H1 (cell line): ENCODE results near the gene PARD3. TPM values are rescaled to one million over a fixed set of nuclear protein-coding genes. Genes with fewer than 3 reads are reported as not detected.

Source experiments
- CTCF ChIA-PET: fragments of 300-600 bp; sonication (Branson Sonifier 250); formaldehyde crosslinking; loops from one replicate; lab custom pipeline; 2021; ENCODE audit not compliant: partially characterized antibody; lab: Charles Lee
- POLR2A ChIA-PET: fragments of 300-600 bp; sonication (Branson Sonifier 250); formaldehyde crosslinking; loops from one replicate; lab custom pipeline; 2021; ENCODE audit warnings: inconsistent platforms; ENCODE audit not compliant: partially characterized antibody; lab: Charles Lee
- DNase-seq, 2 experiments: peaks; one replicate each; pipeline versions ENCODE4 v3.0.0 to v3.0.0-alpha.2; 2010 to 2022; ENCODE audit warnings: low spot score in 2 of 2, low read depth in 1 of 2, mixed read lengths in 1 of 2
- FAIRE-seq: peaks from 2 replicates; lab custom pipeline; 2011; peaks lifted over from hg19 to GRCh38; lab: Jason Lieb, UNC
- H2AFZ ChIP-seq: 2 replicates; pipeline ENCODE4 v1.8.1; 2012; ENCODE audit warnings: low read length, inconsistent platforms
- H2AK5ac ChIP-seq: 2 replicates; pipeline ENCODE4 v1.6.1; 2013; ENCODE audit warnings: low read depth, low read length
- H2BK120ac ChIP-seq: replicated peaks from 2 replicates; pipeline ENCODE3; 2013; ENCODE audit warnings: low read depth, low read length, inconsistent platforms
- H2BK12ac ChIP-seq: 2 replicates; pipeline ENCODE4 v1.6.1; 2013; ENCODE audit warnings: low read depth, low read length
- H2BK15ac ChIP-seq: 2 replicates; pipeline ENCODE4 v1.6.1; 2013; ENCODE audit warnings: low read length
- H2BK20ac ChIP-seq: 2 replicates; pipeline ENCODE4 v1.6.1; 2013; ENCODE audit warnings: low read length
- H2BK5ac ChIP-seq: 2 replicates; pipeline ENCODE4 v1.6.1; 2013; ENCODE audit warnings: low read depth, low read length
- H3K14ac ChIP-seq: 2 replicates; pipeline ENCODE4 v1.6.1; 2013; ENCODE audit warnings: inconsistent platforms; ENCODE audit not compliant: insufficient read length
- H3K18ac ChIP-seq: 2 replicates; pipeline ENCODE4 v1.6.1; 2013; ENCODE audit warnings: low read length; ENCODE audit errors: extremely low read depth
- H3K23ac ChIP-seq: 2 replicates; pipeline ENCODE4 v1.6.1; 2013; ENCODE audit warnings: inconsistent platforms; ENCODE audit not compliant: insufficient read length
- H3K23me2 ChIP-seq: 2 replicates; pipeline ENCODE4 v1.6.1; 2013; ENCODE audit warnings: low read depth, low read length
- H3K27ac ChIP-seq: 2 replicates; pipeline ENCODE4 v1.6.1; 2011; ENCODE audit warnings: low read depth, low read length, inconsistent platforms
- H3K27me3 ChIP-seq, 4 experiments: replicated peaks in 1 of 4; 1 replicate in 1 of 4; 2 replicates in 3 of 4; pipeline versions ENCODE4 v1.6.1 to v1.8.1; 2011 to 2013; ENCODE audit warnings: low read length in 3 of 4, mild to moderate bottlenecking in 3 of 4, inconsistent platforms in 2 of 4, mixed read lengths in 2 of 4, moderate library complexity in 1 of 4; ENCODE audit not compliant: control insufficient read depth in 3 of 4, insufficient read depth in 3 of 4; ENCODE audit errors: extremely low read depth in 1 of 4
- H3K36me3 ChIP-seq, 4 experiments: 2 replicates each; pipeline versions ENCODE4 v1.6.1 to v1.8.1; 2011 to 2013; ENCODE audit warnings: mild to moderate bottlenecking in 4 of 4, low read length in 3 of 4, moderate library complexity in 2 of 4, control low read depth in 1 of 4, inconsistent platforms in 1 of 4; ENCODE audit not compliant: insufficient read depth in 4 of 4, control insufficient read depth in 2 of 4
- H3K4ac ChIP-seq: replicated peaks from 2 replicates; pipeline ENCODE3; 2013; ENCODE audit warnings: low read length, low read depth, mixed read lengths, inconsistent platforms; ENCODE audit not compliant: insufficient read length
- H3K4me1 ChIP-seq, 4 experiments: replicated peaks in 1 of 4; 1 replicate in 1 of 4; 2 replicates in 3 of 4; pipeline versions ENCODE4 v1.6.1 to v1.8.1; 2011 to 2013; ENCODE audit warnings: low read length in 3 of 4, inconsistent platforms in 2 of 4, mixed read lengths in 1 of 4; ENCODE audit not compliant: insufficient read depth in 4 of 4, control insufficient read depth in 3 of 4
- H3K4me2 ChIP-seq, 2 experiments: 2 replicates each; pipeline versions ENCODE4 v1.6.1 to v1.8.1; 2011 to 2013; ENCODE audit warnings: low read depth in 2 of 2, low read length in 2 of 2, control low read depth in 1 of 2, inconsistent platforms in 1 of 2, mild to moderate bottlenecking in 1 of 2; ENCODE audit not compliant: insufficient read depth in 1 of 2
- H3K4me3 ChIP-seq, 4 experiments: fragments of 200-600, 300-600 bp in 1 of 4; sonication (generic), shearing (Covaris generic), sonication (Bioruptor Twin) in 1 of 4; 2 replicates each; pipeline versions ENCODE4 v1.5.1 to v1.8.1; 2011 to 2016; ENCODE audit warnings: low read length in 4 of 4, low read depth in 3 of 4, control low read depth in 2 of 4, inconsistent platforms in 2 of 4, mild to moderate bottlenecking in 2 of 4, mixed read lengths in 1 of 4, moderate library complexity in 1 of 4; ENCODE audit not compliant: insufficient read depth in 2 of 4; ENCODE audit errors: extremely low read depth in 1 of 4
- H3K56ac ChIP-seq: replicated peaks from 2 replicates; pipeline ENCODE3; 2013; ENCODE audit warnings: low read depth, mild to moderate bottlenecking, mixed read lengths, low read length, inconsistent platforms; ENCODE audit not compliant: insufficient read length
- H3K79me1 ChIP-seq: 2 replicates; pipeline ENCODE4 v1.6.1; 2013; ENCODE audit warnings: low read depth, low read length, control low read depth
- H3K79me2 ChIP-seq, 2 experiments: 2 replicates each; pipeline versions ENCODE4 v1.6.1 to v1.8.1; 2012 to 2013; ENCODE audit warnings: low read length in 2 of 2, mild to moderate bottlenecking in 2 of 2, inconsistent platforms in 1 of 2; ENCODE audit not compliant: insufficient read depth in 2 of 2, control insufficient read depth in 1 of 2
- H3K9ac ChIP-seq, 4 experiments: replicated peaks in 1 of 4; 1 replicate in 1 of 4; 2 replicates in 3 of 4; pipeline versions ENCODE4 v1.6.1 to v1.8.1; 2011 to 2013; ENCODE audit warnings: low read depth in 3 of 4, low read length in 3 of 4, control low read depth in 2 of 4, mild to moderate bottlenecking in 2 of 4, moderate library complexity in 2 of 4, inconsistent platforms in 1 of 4; ENCODE audit errors: extremely low read depth in 1 of 4
- H3K9me3 ChIP-seq, 2 experiments: 2 replicates each; pipeline versions ENCODE4 v1.6.1 to v1.8.1; 2012 to 2013; ENCODE audit warnings: mild to moderate bottlenecking in 2 of 2, moderate library complexity in 2 of 2, control low read depth in 1 of 2, inconsistent platforms in 1 of 2, low read depth in 1 of 2, low read length in 1 of 2, mixed read lengths in 1 of 2; ENCODE audit not compliant: insufficient read depth in 2 of 2
- H4K20me1 ChIP-seq, 2 experiments: replicated peaks in 1 of 2; 2 replicates each; pipeline versions ENCODE3 to v1.8.1; 2011 to 2013; ENCODE audit warnings: inconsistent platforms in 2 of 2, low read length in 2 of 2, mild to moderate bottlenecking in 1 of 2; ENCODE audit not compliant: insufficient read depth in 2 of 2, control insufficient read depth in 1 of 2
- H4K5ac ChIP-seq: 2 replicates; pipeline ENCODE4 v1.6.1; 2013; ENCODE audit warnings: low read length, low read depth, mixed read lengths, inconsistent platforms; ENCODE audit not compliant: insufficient read length
- H4K8ac ChIP-seq: 2 replicates; pipeline ENCODE4 v1.8.0; 2013; ENCODE audit warnings: mild to moderate bottlenecking, moderate library complexity, low read length, inconsistent platforms; ENCODE audit not compliant: insufficient read depth; ENCODE audit errors: extremely low read depth
- H4K91ac ChIP-seq: replicated peaks from 2 replicates; pipeline ENCODE3; 2013; ENCODE audit warnings: low read length, mixed read lengths, inconsistent platforms; ENCODE audit not compliant: insufficient read length
- CTCF ChIP-seq, 3 experiments: IDR thresholded peaks; 1 replicate in 2 of 3; 2 replicates in 1 of 3; pipeline versions ENCODE4 v1.5.1 to v1.6.1; 2011; ENCODE audit warnings: low read length in 3 of 3, mild to moderate bottlenecking in 3 of 3, inconsistent platforms in 2 of 3, low read depth in 1 of 3, moderate library complexity in 1 of 3; ENCODE audit not compliant: insufficient read depth in 1 of 3; ENCODE audit errors: control extremely low read depth in 1 of 3
- HDAC2 ChIP-seq, 2 experiments: fragments of 300-600 bp in 1 of 2; sonication (generic) in 1 of 2; IDR thresholded peaks; 2 replicates each; pipeline ENCODE4 v1.6.1; 2011 to 2012; ENCODE audit warnings: low read depth in 2 of 2, low read length in 2 of 2, mild to moderate bottlenecking in 2 of 2, moderate library complexity in 2 of 2, borderline replicate concordance in 1 of 2, inconsistent platforms in 1 of 2
- KDM4A ChIP-seq: IDR thresholded peaks from one replicate; pipeline ENCODE4 v1.7.1; 2012; ENCODE audit warnings: low read depth, mild to moderate bottlenecking, moderate library complexity, low read length, inconsistent platforms; ENCODE audit not compliant: severe bottlenecking
- NRF1 ChIP-seq: IDR thresholded peaks from 2 replicates; pipeline ENCODE4 v1.6.1; 2011; ENCODE audit warnings: mild to moderate bottlenecking, low read depth, low read length, improper control_type of control experiment
- SAP30 ChIP-seq: fragments of 300-600 bp; sonication (generic); IDR thresholded peaks from 2 replicates; pipeline ENCODE4 v1.7.1; 2012; ENCODE audit warnings: low read length, moderate library complexity, mild to moderate bottlenecking, inconsistent platforms; ENCODE audit not compliant: insufficient read depth, insufficient replicate concordance
- SUZ12 ChIP-seq: fragments of 200-600 bp; sonication (generic); IDR thresholded peaks from 2 replicates; pipeline ENCODE4 v1.6.1; 2012; ENCODE audit warnings: mild to moderate bottlenecking, inconsistent platforms, low read length, moderate library complexity, mixed read lengths
- TAF7 ChIP-seq: optimal IDR thresholded peaks from 2 replicates; pipeline ENCODE3; 2011; ENCODE audit warnings: low read depth, mild to moderate bottlenecking, inconsistent platforms, low read length, moderate library complexity, borderline replicate concordance
- TBP ChIP-seq: IDR thresholded peaks from 2 replicates; pipeline ENCODE4 v1.6.1; 2011; ENCODE audit warnings: low read depth, low read length, improper control_type of control experiment
- YY1 ChIP-seq: IDR thresholded peaks from 2 replicates; pipeline ENCODE4 v1.6.1; 2011; ENCODE audit warnings: low read depth, mild to moderate bottlenecking, low read length
- WGBS, 2 experiments: shearing (Covaris generic) in 1 of 2; methylation state at CpG; one replicate each; pipeline versions ENCODE4 v1.1.6 to v1.1.7; 2013 to 2015; ENCODE audit warnings: low lambda C conversion rate in 2 of 2, mixed read lengths in 2 of 2, inconsistent platforms in 1 of 2, low coverage in 1 of 2, missing lambda C conversion rate in 1 of 2; ENCODE audit not compliant: insufficient replicate concordance in 2 of 2, insufficient coverage in 1 of 2, insufficient read length in 1 of 2; ENCODE audit errors: extremely low coverage in 1 of 2, missing lambda C conversion rate in 1 of 2; 5-methylcytosine and 5-hydroxymethylcytosine counted together
- polyA plus RNA-seq, 7 experiments: library from polyadenylated mRNA; depleted of rRNA in 3 of 7; stranded (reverse) in 5 of 7; unstranded in 2 of 7; fragments of >200 nt in 5 of 7; fragments of 200-250 nt in 2 of 7; gene quantifications; 1 replicate in 5 of 7; 2 replicates in 1 of 7; 4 replicates in 1 of 7; pipeline versions ENCODE4 v1.2.1 to v1.2.3, GENCODE V29; 2011 to 2013; ENCODE audit warnings: missing spikeins in 2 of 7, mixed read lengths in 2 of 7
- total RNA-seq: library from RNA; stranded (reverse); fragmentation: NEBNext Ultra II Directional; extraction: Animal tissue kit (Norgen Biotek cat#: 25700); gene quantifications from 2 replicates; pipeline ENCODE4 v1.2.1, GENCODE V29; 2021

The PARD3 gene
- total and polyA plus RNA-seq, 2 of the 8 experiments (the other 6 are each of a cell fraction or from before 2014, with no cell fraction given): 19.7 to 49.1 TPM

GRCh38 chr10:34319197-34319846 lies 495.8 kb downstream of the PARD3 start:
- no peak overlapping the region for H3K4ac ChIP-seq
- H3K4me3 ChIP-seq: no peak overlapping the region
- no peak overlapping the region for H2BK5ac ChIP-seq
- H2BK12ac ChIP-seq: no peak overlapping the region
- CTCF ChIA-PET: interaction anchor here (0.6 to 1.5 kb wide), 5 partner anchors 12 to 363 kb away, joined by 3 to 6 read pairs (median 3); no protein-coding TSS in a partner anchor
- no peaks in the 10 kb centered on the region for H3K79me1 ChIP-seq
- no peak overlapping the region for H2AK5ac ChIP-seq
- WGBS, 2 experiments: 92% methylated on average over 6 of the region's 6 CpGs; no CpG with 5 or more reads in 1 of the 2 experiments
- no peak overlapping the region for H3K14ac ChIP-seq
- H3K9me3 ChIP-seq: no peaks in the 10 kb centered on the region
- no peak overlapping the region for H2AFZ ChIP-seq
- no peak overlapping the region for H3K18ac ChIP-seq
- no peaks in the 10 kb centered on the region for H4K20me1 ChIP-seq
- no peak overlapping the region for H2BK120ac ChIP-seq
- H3K9ac ChIP-seq: no peak overlapping the region
- no peak overlapping the region for H4K8ac ChIP-seq
- no peak overlapping the region for H3K4me2 ChIP-seq
- no peak overlapping the region for H3K27ac ChIP-seq
- no peaks in the 10 kb centered on the region for H3K23me2 ChIP-seq
- no peak overlapping the region for H3K56ac ChIP-seq
- no peak overlapping the region for H2BK15ac ChIP-seq
- H4K5ac ChIP-seq: no peak overlapping the region
- DNase-seq (no peak), FAIRE-seq (no peak)
- no peaks in the 10 kb centered on the region for H3K79me2 ChIP-seq
- POLR2A ChIA-PET: no interaction called here
- H3K36me3 ChIP-seq: no peaks in the 10 kb centered on the region
- no peak overlapping the region for H2BK20ac ChIP-seq
- no peak overlapping the region for H3K23ac ChIP-seq
- no peaks in the 10 kb centered on the region for H3K27me3 ChIP-seq
- peaks cover 0 to 2% (median 0%) of the 10 kb centered on the region in 4 experiments; a peak in 3 of 7 replicates for H3K4me1 ChIP-seq
- no peak overlapping the region for H4K91ac ChIP-seq
- TF ChIP-seq TBP (no peak), NRF1 (no peak), TAF7 (no peak), SAP30 (no peak), HDAC2 (IDR thresholded peaks at IDR 0.05; ENCODE audit: borderline replicate concordance in 1 of 2, low read depth in 2 of 2, low read length in 2 of 2) (no peak), KDM4A (no peak), SUZ12 (no peak), YY1 (no peak), CTCF (IDR thresholded peaks at IDR 0.05; ENCODE audit: control extremely low read depth in 1 of 3, insufficient read depth in 1 of 3, low read depth in 1 of 3, low read length in 3 of 3) (no peak)
